GM23338 (cell line): ENCODE measurements around the gene RBM19. TPM values are rescaled to one million over a fixed set of nuclear protein-coding genes. Genes with fewer than 3 reads are reported as not detected.

Source experiments
- ATAC-seq: fragments of 200-7000 bp; cut with Tn5 transposase; 3 replicates; pipeline ENCODE4 v1.9.1; 2020
- DNase-seq: peaks from one replicate; pipeline ENCODE4 v3.0.0-alpha.2; 2015; ENCODE audit warnings: low spot score
- H2AFZ ChIP-seq: fragments of 200-600 bp; sonication (generic); 2 replicates; pipeline ENCODE4 v1.8.0; 2016; ENCODE audit warnings: antibody characterized with exemption, mild to moderate bottlenecking, moderate library complexity
- H3F3A ChIP-seq: fragments of 200-600 bp; sonication (generic); replicated peaks from 2 replicates; pipeline ENCODE4 v1.8.0; 2017; ENCODE audit warnings: antibody characterized with exemption, mixed run types, low read depth
- H3K27ac ChIP-seq: fragments of 200-600 bp; sonication (generic); 2 replicates; pipeline ENCODE4 v1.6.1; 2016; ENCODE audit warnings: low read depth
- H3K27me3 ChIP-seq: fragments of 200-600 bp; sonication (generic); 2 replicates; pipeline ENCODE4 v1.8.0; 2016; ENCODE audit warnings: mild to moderate bottlenecking, mixed run types, moderate library complexity; ENCODE audit not compliant: insufficient read depth
- H3K36me3 ChIP-seq: fragments of 200-600 bp; sonication (generic); 2 replicates; pipeline ENCODE4 v1.8.0; 2016; ENCODE audit warnings: mild to moderate bottlenecking; ENCODE audit not compliant: insufficient read depth
- H3K4me1 ChIP-seq: fragments of 200-600 bp; sonication (generic); 2 replicates; pipeline ENCODE4 v1.8.0; 2016; ENCODE audit warnings: mild to moderate bottlenecking, moderate library complexity; ENCODE audit not compliant: insufficient read depth
- H3K4me2 ChIP-seq: fragments of 200-600 bp; sonication (generic); 2 replicates; pipeline ENCODE4 v1.7.1; 2017; ENCODE audit warnings: mixed run types
- H3K4me3 ChIP-seq: fragments of 200-600 bp; sonication (generic); 2 replicates; pipeline ENCODE4 v1.6.1; 2016; ENCODE audit warnings: mixed run types
- H3K79me2 ChIP-seq: fragments of 200-600 bp; sonication (generic); replicated peaks from 2 replicates; pipeline ENCODE4 v1.8.0; 2017; ENCODE audit warnings: mild to moderate bottlenecking; ENCODE audit not compliant: insufficient read depth
- H3K9me2 ChIP-seq: fragments of 200-600 bp; sonication (generic); 2 replicates; pipeline ENCODE4 v1.8.0; 2017; ENCODE audit not compliant: insufficient read depth
- H4K20me1 ChIP-seq: fragments of 200-600 bp; sonication (generic); replicated peaks from 2 replicates; pipeline ENCODE4 v1.8.0; 2017; ENCODE audit warnings: mild to moderate bottlenecking; ENCODE audit not compliant: insufficient read depth
- H3K27ac Mint-ChIP-seq: 2 replicates; pipeline ENCODE4 v1.8.0; 2020; ENCODE audit warnings: inconsistent platforms, mild to moderate bottlenecking, moderate library complexity, mixed read lengths
- H3K27me3 Mint-ChIP-seq: 3 replicates; pipeline ENCODE4 v1.8.0; 2022; ENCODE audit warnings: low read depth, mild to moderate bottlenecking, moderate library complexity, mixed read lengths, inconsistent platforms; ENCODE audit not compliant: insufficient read depth, poor library complexity
- H3K36me3 Mint-ChIP-seq: 3 replicates; pipeline ENCODE4 v1.8.0; 2021; ENCODE audit warnings: low read depth, mild to moderate bottlenecking, inconsistent platforms, moderate library complexity, mixed read lengths
- H3K4me1 Mint-ChIP-seq: 3 replicates; pipeline ENCODE4 v1.8.0; 2020; ENCODE audit warnings: mild to moderate bottlenecking, inconsistent platforms, mixed read lengths
- H3K4me3 Mint-ChIP-seq: 3 replicates; pipeline ENCODE4 v1.8.0; 2021; ENCODE audit warnings: moderate library complexity, mild to moderate bottlenecking, inconsistent platforms, mixed read lengths
- H3K9me3 Mint-ChIP-seq: 3 replicates; pipeline ENCODE4 v1.8.0; 2020; ENCODE audit warnings: moderate library complexity, mild to moderate bottlenecking, inconsistent platforms, mixed read lengths
- CREB1 ChIP-seq: fragments of 250-450 bp; sonication (Bioruptor Pico); IDR thresholded peaks from 2 replicates; pipeline ENCODE4 v1.5.0; 2020; ENCODE audit warnings: low read depth, mild to moderate bottlenecking, moderate library complexity
- EZH2 ChIP-seq: fragments of 200-600 bp; sonication (generic); IDR thresholded peaks from one replicate; pipeline ENCODE4 v1.8.0; 2017; ENCODE audit warnings: antibody characterized with exemption, mild to moderate bottlenecking, low read depth; ENCODE audit not compliant: unreplicated experiment
- EZH2phosphoT487 ChIP-seq: fragments of 200-600 bp; sonication (generic); IDR thresholded peaks from one replicate; pipeline ENCODE4 v1.8.1; 2018; ENCODE audit warnings: antibody characterized with exemption; ENCODE audit not compliant: unreplicated experiment
- JUNB ChIP-seq: IDR thresholded peaks from one replicate; pipeline ENCODE4 v1.6.1; 2016; ENCODE audit warnings: antibody characterized with exemption; ENCODE audit not compliant: unreplicated experiment
- POLR2AphosphoS5 ChIP-seq: IDR thresholded peaks from 2 replicates; pipeline ENCODE4 v1.6.1; 2016; ENCODE audit warnings: antibody characterized with exemption, low read depth
- ZNF331 ChIP-seq: fragments of 250-450 bp; sonication (Bioruptor Pico); IDR thresholded peaks from 2 replicates; pipeline ENCODE4 v1.5.0; 2020; ENCODE audit warnings: low read depth, mild to moderate bottlenecking, moderate library complexity
- polyA plus RNA-seq: library from polyadenylated mRNA; unstranded; fragments of >200 nt; fragmentation: Nextera tagmentation; extraction: Ambion mirVana; gene quantifications from 2 replicates; pipeline ENCODE4 v1.2.1, GENCODE V29; 2016
- total RNA-seq: library from RNA; depleted of rRNA; stranded (reverse); fragments of >200 nt; shearing (Covaris generic); gene quantifications from 2 replicates; pipeline ENCODE4 v1.2.3, GENCODE V29; 2014
- TF ChIP-seq, protein P1 (sequence below): fragments of 250-450 bp; sonication (Bioruptor Pico); IDR thresholded peaks from 2 replicates; pipeline ENCODE4 v1.5.0; 2020; ENCODE audit warnings: mild to moderate bottlenecking, moderate library complexity
- TF ChIP-seq, protein P2 (sequence below): IDR thresholded peaks from 2 replicates; pipeline ENCODE4 v1.6.1; 2016; ENCODE audit warnings: antibody characterized with exemption
- TF ChIP-seq, protein P3 (sequence below): IDR thresholded peaks from one replicate; pipeline ENCODE4 v1.6.1; 2018; ENCODE audit warnings: antibody characterized with exemption; ENCODE audit not compliant: unreplicated experiment

The RBM19 gene
- total and polyA plus RNA-seq, 2 experiments from 2014 or later: 43.4 to 56.7 TPM

DNA sequence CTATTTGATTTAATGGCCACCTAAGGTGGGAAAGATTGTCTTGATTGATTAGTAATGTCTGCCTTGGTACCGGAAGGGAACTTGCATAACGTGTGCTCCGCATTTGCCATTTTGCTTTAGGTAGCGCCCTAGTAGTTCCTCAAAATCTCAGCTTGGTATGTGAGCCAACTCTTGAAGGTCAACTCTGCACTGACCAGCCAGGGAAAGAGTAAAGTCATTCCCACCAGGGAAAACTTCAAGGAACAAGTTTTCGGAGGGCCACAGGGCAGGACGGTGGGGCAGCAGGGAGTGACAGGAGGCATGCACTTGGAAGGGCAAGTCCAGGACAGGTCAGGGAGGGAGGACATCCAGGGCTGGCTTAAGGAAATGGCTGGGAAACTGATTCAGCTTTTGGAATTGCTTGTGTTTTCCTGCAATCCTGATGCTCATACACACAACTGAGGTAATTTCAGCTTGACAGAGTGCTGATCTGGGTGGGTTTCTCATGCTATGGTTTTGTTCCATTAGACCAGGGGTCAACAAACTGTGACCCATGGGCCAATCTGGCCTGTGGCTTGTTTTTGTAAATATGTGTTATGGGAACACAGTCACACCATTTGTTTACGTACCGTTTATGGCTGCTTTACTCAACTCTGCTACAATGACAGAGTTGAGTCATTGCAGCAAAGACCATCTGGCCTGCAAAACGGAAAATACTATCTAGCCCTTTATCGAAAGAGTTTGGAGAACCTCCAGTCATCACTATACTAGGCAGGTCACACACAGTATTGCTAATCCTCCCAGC is 184.5 kb downstream of the RBM19 start (continued):
- TF ChIP-seq, protein P1, sequence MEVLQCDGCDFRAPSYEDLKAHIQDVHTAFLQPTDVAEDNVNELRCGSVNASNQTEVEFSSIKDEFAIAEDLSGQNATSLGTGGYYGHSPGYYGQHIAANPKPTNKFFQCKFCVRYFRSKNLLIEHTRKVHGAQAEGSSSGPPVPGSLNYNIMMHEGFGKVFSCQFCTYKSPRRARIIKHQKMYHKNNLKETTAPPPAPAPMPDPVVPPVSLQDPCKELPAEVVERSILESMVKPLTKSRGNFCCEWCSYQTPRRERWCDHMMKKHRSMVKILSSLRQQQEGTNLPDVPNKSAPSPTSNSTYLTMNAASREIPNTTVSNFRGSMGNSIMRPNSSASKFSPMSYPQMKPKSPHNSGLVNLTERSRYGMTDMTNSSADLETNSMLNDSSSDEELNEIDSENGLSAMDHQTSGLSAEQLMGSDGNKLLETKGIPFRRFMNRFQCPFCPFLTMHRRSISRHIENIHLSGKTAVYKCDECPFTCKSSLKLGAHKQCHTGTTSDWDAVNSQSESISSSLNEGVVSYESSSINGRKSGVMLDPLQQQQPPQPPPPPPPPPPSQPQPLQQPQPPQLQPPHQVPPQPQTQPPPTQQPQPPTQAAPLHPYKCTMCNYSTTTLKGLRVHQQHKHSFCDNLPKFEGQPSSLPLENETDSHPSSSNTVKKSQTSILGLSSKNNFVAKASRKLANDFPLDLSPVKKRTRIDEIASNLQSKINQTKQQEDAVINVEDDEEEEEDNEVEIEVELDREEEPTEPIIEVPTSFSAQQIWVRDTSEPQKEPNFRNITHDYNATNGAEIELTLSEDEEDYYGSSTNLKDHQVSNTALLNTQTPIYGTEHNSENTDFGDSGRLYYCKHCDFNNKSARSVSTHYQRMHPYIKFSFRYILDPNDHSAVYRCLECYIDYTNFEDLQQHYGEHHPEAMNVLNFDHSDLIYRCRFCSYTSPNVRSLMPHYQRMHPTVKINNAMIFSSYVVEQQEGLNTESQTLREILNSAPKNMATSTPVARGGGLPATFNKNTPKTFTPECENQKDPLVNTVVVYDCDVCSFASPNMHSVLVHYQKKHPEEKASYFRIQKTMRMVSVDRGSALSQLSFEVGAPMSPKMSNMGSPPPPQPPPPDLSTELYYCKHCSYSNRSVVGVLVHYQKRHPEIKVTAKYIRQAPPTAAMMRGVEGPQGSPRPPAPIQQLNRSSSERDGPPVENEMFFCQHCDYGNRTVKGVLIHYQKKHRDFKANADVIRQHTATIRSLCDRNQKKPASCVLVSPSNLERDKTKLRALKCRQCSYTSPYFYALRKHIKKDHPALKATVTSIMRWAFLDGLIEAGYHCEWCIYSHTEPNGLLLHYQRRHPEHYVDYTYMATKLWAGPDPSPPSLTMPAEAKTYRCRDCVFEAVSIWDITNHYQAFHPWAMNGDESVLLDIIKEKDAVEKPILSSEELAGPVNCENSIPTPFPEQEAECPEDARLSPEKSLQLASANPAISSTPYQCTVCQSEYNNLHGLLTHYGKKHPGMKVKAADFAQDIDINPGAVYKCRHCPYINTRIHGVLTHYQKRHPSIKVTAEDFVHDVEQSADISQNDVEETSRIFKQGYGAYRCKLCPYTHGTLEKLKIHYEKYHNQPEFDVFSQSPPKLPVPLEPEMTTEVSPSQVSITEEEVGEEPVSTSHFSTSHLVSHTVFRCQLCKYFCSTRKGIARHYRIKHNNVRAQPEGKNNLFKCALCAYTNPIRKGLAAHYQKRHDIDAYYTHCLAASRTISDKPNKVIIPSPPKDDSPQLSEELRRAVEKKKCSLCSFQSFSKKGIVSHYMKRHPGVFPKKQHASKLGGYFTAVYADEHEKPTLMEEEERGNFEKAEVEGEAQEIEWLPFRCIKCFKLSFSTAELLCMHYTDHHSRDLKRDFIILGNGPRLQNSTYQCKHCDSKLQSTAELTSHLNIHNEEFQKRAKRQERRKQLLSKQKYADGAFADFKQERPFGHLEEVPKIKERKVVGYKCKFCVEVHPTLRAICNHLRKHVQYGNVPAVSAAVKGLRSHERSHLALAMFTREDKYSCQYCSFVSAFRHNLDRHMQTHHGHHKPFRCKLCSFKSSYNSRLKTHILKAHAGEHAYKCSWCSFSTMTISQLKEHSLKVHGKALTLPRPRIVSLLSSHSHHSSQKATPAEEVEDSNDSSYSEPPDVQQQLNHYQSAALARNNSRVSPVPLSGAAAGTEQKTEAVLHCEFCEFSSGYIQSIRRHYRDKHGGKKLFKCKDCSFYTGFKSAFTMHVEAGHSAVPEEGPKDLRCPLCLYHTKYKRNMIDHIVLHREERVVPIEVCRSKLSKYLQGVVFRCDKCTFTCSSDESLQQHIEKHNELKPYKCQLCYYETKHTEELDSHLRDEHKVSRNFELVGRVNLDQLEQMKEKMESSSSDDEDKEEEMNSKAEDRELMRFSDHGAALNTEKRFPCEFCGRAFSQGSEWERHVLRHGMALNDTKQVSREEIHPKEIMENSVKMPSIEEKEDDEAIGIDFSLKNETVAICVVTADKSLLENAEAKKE (CRISPR knock-in tag): no peak
- TF ChIP-seq POLR2AphosphoS5 (no peak), JUNB (no peak)

DNA sequence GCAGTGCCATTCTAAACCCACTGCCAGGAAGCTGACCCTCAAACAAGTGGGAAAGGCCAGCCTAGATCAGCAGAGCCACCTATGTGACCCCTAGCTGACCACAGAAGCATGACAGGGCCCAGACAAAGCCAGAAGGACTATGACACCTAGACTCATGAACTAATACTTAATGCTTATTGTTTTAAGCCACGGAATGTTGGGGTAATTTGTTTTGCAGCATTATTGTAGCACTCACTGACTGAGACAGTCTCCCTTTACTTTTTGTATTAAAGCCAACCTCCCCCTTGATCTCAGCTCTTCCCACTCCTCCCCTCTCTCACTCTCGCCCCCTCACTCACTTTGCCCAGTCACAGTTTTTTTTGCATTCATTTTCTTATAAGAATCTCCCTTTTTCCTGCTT is 186.4 kb downstream of the RBM19 start:
- ATAC-seq (no peak), DNase-seq (no peak)
- H2AFZ ChIP-seq: no peak overlapping the region
- H4K20me1 ChIP-seq: no peaks in the 10 kb centered on the region
- no peaks in the 10 kb centered on the region for H3F3A ChIP-seq
- no peaks in the 10 kb centered on the region for H3K36me3 Mint-ChIP-seq
- peaks cover 3% of the 10 kb centered on the region; the same call in 2 of the 3 replicates for H3K9me3 Mint-ChIP-seq
- H3K27ac Mint-ChIP-seq: no peak overlapping the region
- H3K4me1 ChIP-seq: no peaks in the 10 kb centered on the region
- H3K4me2 ChIP-seq: no peak overlapping the region
- H3K79me2 ChIP-seq: no peaks in the 10 kb centered on the region
- H3K9me2 ChIP-seq: no peaks in the 10 kb centered on the region
- peaks cover 8% of the 10 kb centered on the region for H3K4me1 Mint-ChIP-seq
- H3K36me3 ChIP-seq: no peaks in the 10 kb centered on the region
- H3K27ac ChIP-seq: no peak overlapping the region
- peaks cover 6% of the 10 kb centered on the region for H3K27me3 Mint-ChIP-seq
- H3K27me3 ChIP-seq: no peaks in the 10 kb centered on the region
- no peak overlapping the region for H3K4me3 ChIP-seq
- no peak overlapping the region for H3K4me3 Mint-ChIP-seq
- no peak for TF ChIP-seq JUNB
- no peak for TF ChIP-seq EZH2
- no peak for TF ChIP-seq CREB1
- TF ChIP-seq, protein P2, sequence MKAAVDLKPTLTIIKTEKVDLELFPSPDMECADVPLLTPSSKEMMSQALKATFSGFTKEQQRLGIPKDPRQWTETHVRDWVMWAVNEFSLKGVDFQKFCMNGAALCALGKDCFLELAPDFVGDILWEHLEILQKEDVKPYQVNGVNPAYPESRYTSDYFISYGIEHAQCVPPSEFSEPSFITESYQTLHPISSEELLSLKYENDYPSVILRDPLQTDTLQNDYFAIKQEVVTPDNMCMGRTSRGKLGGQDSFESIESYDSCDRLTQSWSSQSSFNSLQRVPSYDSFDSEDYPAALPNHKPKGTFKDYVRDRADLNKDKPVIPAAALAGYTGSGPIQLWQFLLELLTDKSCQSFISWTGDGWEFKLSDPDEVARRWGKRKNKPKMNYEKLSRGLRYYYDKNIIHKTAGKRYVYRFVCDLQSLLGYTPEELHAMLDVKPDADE: no peak
- TF ChIP-seq, protein P3, sequence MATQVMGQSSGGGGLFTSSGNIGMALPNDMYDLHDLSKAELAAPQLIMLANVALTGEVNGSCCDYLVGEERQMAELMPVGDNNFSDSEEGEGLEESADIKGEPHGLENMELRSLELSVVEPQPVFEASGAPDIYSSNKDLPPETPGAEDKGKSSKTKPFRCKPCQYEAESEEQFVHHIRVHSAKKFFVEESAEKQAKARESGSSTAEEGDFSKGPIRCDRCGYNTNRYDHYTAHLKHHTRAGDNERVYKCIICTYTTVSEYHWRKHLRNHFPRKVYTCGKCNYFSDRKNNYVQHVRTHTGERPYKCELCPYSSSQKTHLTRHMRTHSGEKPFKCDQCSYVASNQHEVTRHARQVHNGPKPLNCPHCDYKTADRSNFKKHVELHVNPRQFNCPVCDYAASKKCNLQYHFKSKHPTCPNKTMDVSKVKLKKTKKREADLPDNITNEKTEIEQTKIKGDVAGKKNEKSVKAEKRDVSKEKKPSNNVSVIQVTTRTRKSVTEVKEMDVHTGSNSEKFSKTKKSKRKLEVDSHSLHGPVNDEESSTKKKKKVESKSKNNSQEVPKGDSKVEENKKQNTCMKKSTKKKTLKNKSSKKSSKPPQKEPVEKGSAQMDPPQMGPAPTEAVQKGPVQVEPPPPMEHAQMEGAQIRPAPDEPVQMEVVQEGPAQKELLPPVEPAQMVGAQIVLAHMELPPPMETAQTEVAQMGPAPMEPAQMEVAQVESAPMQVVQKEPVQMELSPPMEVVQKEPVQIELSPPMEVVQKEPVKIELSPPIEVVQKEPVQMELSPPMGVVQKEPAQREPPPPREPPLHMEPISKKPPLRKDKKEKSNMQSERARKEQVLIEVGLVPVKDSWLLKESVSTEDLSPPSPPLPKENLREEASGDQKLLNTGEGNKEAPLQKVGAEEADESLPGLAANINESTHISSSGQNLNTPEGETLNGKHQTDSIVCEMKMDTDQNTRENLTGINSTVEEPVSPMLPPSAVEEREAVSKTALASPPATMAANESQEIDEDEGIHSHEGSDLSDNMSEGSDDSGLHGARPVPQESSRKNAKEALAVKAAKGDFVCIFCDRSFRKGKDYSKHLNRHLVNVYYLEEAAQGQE: no peak
- TF ChIP-seq EZH2phosphoT487: no peak
- TF ChIP-seq ZNF331 (CRISPR knock-in tag): no peak
